Measurements from ENCODE around the gene A1CF. TPM values are rescaled to one million over a fixed set of nuclear protein-coding genes. Genes with fewer than 3 reads are reported as not detected.

A1CF gene
- total RNA-seq, 1 donor from 2014 or later = not detected

GRCh38 chr10:50855461-50855860, 30.0 kb downstream of the A1CF start:
- no peaks in the 10 kb centered on the region for H3K9me3 ChIP-seq (replicated peaks)
- intact Hi-C loops (cut with micrococcal nuclease) = no loop called here
- no peak for DNase-seq
- H3K36me3 ChIP-seq = no peaks in the 10 kb centered on the region
- H3K27ac ChIP-seq (replicated peaks) = no peak overlapping the region
- H3K4me3 ChIP-seq = no peak overlapping the region
- TF ChIP-seq CTCF (IDR thresholded peaks at IDR 0.05; ENCODE audit: borderline replicate concordance) = no peak
- H3K27me3 ChIP-seq (ENCODE audit: low read depth) = no peaks in the 10 kb centered on the region
- H3K4me1 ChIP-seq = no peaks in the 10 kb centered on the region

GRCh38 chr10:50855015-50855414, 30.4 kb downstream of the A1CF start:
- H3K27ac ChIP-seq (replicated peaks) = no peak overlapping the region
- H3K9me3 ChIP-seq (replicated peaks) = no peaks in the 10 kb centered on the region
- no peak for TF ChIP-seq CTCF (IDR thresholded peaks at IDR 0.05; ENCODE audit: borderline replicate concordance)
- no peak overlapping the region for H3K4me3 ChIP-seq
- no peaks in the 10 kb centered on the region for H3K36me3 ChIP-seq
- intact Hi-C loops (cut with micrococcal nuclease) = no loop called here
- H3K4me1 ChIP-seq = no peaks in the 10 kb centered on the region
- no peak for DNase-seq
- no peaks in the 10 kb centered on the region for H3K27me3 ChIP-seq (ENCODE audit: low read depth)

- TF ChIP-seq CTCF (IDR thresholded peaks at IDR 0.05; ENCODE audit: borderline replicate concordance) = no peak
- intact Hi-C loops (cut with micrococcal nuclease) = no loop called here
- Histone ChIP-seq H3K4me1 (no peaks in the 10 kb centered on the region), H3K9me3 (replicated peaks) (no peaks in the 10 kb centered on the region), H3K27ac (replicated peaks) (no peak overlapping the region), H3K36me3 (no peaks in the 10 kb centered on the region), H3K4me3 (no peak overlapping the region), H3K27me3 (ENCODE audit: low read depth) (no peaks in the 10 kb centered on the region)
- no peak for DNase-seq
These were observed 31.9 kb downstream of the A1CF start for GRCh38 chr10:50853557-50853956.

- H3K4me1 ChIP-seq = no peaks in the 10 kb centered on the region
- DNase-seq = no peak
- H3K27ac ChIP-seq (replicated peaks) = no peak overlapping the region
- no peak for TF ChIP-seq CTCF (IDR thresholded peaks at IDR 0.05; ENCODE audit: borderline replicate concordance)
- intact Hi-C loops (cut with micrococcal nuclease) = no loop called here
- H3K9me3 ChIP-seq (replicated peaks) = no peaks in the 10 kb centered on the region
- no peak overlapping the region for H3K4me3 ChIP-seq
- H3K27me3 ChIP-seq (ENCODE audit: low read depth) = no peaks in the 10 kb centered on the region
- no peaks in the 10 kb centered on the region for H3K36me3 ChIP-seq
These were observed 33.3 kb downstream of the A1CF start for GRCh38 chr10:50851884-50852671.

GRCh38 chr10:50850578-50851230, 34.7 kb downstream of the A1CF start:
- DNase-seq = no peak
- TF ChIP-seq CTCF (IDR thresholded peaks at IDR 0.05; ENCODE audit: borderline replicate concordance) = no peak
- Histone ChIP-seq H3K27me3 (ENCODE audit: low read depth) (no peaks in the 10 kb centered on the region), H3K4me1 (no peaks in the 10 kb centered on the region), H3K36me3 (no peaks in the 10 kb centered on the region), H3K27ac (replicated peaks) (no peak overlapping the region), H3K4me3 (no peak overlapping the region), H3K9me3 (replicated peaks) (no peaks in the 10 kb centered on the region)
- intact Hi-C loops (cut with micrococcal nuclease) = no loop called here

Measured in left ventricle myocardium inferior (tissue), 1 donor.